ENCODE data around the gene P2RX6. TPM values are rescaled to one million over a fixed set of nuclear protein-coding genes. Genes with fewer than 3 reads are reported as not detected.
A peak's percentile ranks its signal among the peaks of the same experiment; 100 is the strongest.

P2RX6 gene
- total RNA-seq, 1 donor from 2014 or later, result 1.2 TPM

DNA sequence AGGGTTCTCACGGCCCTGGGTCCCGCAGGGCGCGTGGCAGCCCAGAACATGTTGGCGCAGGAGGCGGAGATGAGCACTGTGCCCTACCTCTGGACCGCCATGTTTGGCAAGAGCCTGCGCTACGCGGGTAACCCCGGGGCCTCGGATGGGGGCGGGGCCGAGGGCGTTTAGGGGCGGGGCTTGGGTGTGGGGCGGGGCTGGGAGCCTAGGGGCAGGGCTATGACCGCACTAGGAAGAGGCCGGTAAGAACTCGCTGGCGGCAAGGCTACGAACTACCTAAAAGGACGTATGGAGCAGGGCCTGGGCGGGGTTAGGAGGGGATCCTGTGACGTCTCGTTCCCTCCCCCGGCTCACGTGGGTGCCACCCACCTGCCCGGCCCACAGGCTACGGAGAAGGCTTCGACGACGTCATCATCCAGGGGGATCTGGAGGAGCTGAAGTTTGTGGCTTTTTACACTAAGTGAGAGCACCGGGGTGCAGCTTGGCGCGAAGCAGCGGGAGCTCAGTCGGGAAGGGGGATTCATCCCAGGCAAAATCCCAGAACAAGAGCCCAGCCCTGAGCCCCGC is 35.6 kb upstream of the P2RX6 start:
- DNase-seq (ENCODE audit: low spot score), result no peak

DNA sequence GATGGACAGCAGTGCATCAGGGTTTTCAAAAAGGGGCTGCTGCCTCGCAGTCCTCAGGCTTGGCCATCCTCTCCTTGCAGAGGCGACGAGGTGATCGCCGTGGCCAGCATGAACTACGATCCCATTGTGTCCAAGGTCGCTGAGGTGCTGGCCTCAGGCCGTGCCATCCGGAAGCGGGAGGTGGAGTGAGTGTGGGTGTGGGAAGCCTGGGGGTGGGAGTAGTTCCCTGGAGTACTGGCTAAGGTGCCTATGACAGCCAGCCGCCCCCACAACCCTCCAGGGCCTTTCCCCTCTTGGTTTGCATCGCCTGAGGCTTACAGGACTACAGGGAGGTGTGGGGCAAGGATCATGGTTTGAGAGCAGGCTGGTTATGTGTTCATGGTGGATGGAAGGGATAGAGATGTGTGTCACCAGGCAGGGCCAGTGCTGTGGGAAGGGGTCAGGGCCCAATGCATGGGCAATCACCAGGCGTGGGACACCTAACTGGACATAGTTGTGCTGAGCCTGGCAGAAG is 35.0 kb upstream of the P2RX6 start:
- no peak for DNase-seq (ENCODE audit: low spot score)

DNA sequence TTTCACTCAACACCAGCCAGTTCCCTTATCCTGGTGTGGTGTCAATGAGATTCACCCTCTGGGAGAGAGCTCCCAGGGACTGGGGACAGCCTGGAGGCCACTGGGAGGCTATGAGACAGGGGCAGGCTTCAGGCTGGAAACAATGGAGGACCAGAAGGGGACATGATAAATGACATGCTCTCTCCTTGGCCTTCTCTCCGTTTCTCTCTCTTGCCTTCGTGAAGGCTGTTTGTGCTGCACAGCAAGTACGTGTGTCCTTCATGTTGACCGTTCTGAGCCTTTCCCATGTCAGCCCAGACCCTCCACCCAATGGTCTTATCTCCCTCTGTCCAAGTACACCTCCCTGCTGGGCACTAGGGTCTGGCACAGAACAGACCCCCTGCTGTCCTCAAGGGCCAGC is 34.4 kb upstream of the P2RX6 start:
- DNase-seq (ENCODE audit: low spot score), result no peak

DNA sequence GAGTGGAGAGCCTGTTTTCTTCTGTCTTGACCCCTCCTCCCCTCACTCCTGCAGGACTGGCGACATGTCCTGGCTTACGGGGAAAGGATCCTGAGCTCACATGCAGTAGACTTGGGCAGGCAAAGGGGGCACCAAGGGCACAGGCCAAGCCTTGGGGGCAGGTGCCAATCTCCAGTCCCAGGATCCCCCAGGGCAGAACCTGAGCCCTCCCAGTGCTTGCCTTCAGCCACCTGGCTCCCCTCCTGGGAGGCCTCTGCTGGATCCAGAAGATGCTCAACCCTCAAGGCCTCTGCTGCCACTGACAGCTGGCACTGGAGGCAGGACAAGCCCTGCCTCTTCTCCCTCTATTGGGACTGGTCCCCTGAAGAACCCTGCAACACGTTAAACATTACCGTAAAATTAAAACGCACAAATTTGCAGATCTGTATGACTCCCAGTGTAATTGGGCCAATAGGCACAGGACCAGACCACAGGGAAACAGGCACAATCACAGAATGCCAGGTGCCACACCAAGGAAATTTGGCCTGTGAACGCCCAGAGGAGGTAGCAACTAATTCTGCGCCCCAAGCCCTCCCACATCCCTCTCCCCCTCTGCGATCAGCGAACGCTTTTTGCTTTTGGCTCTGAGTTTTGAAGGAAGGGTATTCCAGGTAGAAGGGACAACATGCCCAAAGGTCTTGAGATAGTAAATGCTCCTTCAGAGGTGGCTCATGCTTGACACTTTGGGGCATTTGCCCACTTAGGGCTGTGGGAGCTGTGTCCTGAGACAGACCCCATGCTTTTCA is 33.8 kb upstream of the P2RX6 start:
- DNase-seq (ENCODE audit: low spot score), result no peak

DNA sequence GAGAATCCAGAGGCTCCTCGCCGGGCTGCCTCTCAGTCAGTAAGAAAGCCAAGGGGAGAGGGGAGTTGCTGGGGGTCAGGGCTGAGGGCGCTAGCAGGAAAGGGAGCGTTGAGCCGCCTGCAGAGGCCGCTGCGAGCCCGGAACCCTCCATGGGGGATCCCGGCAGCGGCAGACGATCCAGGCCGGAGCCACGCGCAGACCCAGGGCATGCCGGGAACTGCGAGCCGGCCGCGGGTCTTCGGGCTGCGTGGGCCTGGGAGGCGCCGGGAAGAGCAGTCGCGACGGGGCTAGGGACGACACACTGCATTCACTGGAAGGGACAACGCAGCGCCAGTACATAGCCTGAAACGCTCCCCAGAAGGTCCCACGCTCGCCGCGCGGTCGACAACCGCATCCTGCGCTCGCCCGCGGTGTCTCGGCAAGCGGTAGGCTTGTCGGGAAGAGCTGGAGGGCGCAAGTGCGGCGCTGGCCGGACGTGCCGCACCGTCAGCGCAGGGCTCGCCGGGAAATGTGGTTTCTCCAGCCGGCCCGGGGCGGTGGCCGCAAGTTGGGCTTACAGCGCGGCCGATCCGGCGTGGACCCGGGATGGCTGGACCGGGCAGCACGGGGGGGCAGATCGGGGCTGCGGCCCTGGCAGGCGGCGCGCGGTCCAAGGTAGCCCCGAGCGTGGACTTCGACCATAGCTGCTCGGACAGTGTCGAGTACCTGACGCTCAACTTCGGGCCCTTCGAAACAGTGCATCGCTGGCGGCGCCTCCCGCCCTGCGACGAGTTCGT is 33.0 kb upstream of the P2RX6 start, which contains the start of gene LZTR1:
Gene LZTR1 (plus strand): TSS at position 511 of the 776 bp plus-strand sequence. CDS start 75 bp downstream, at position 586.
- DNase-seq (ENCODE audit: low spot score), result peak; percentile 95

DNA sequence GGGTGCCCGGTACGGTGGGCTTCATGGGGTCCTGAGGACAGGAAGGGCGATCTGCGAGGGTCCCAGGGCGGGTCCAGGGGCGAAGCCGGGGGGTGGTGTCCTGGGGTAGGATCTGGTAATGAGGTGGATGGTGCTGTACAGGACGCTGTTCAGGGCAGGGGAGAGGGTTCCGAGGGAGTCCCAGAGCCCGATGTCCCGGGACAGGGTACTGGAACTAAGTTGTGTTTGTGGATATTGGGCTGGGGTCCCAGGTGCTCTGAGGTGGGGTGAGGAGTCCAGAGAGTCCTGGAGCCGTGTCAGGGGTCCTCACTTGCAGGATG is 32.4 kb upstream of the P2RX6 start:
- DNase-seq (ENCODE audit: low spot score), result no peak

DNA sequence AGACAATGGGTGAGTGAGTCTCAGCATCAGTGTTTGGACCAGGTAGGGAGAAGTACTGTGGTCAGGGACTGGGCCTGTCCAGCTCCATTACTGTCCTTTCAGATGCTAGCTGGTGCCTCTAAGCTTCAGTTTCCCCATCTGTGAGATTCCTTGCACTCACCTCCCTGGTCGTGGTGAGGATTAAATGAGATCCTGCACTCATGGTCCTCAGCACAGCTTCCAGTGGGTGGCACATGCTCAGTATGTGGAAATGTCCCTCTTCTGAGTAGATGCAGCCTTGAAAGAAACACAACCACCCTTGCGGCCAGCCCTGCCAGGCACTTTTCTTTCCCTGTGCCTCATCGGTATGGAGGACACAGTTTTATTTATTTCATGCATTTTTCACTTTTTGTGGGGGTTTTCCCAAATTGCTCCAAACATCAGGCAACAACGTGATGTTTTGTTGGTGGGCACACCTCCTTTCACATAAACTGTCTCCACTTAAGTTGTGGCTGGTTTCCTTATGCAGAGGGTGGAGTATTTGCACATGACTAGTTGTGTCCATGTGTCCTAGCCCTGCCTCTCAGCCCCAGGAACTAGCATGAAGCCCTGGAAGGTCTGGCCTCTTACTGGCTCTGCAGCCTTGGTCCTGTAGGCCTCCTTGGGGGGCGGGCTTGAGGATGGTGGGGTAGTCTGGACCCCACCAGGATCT is 31.7 kb upstream of the P2RX6 start:
- no peak for DNase-seq (ENCODE audit: low spot score)

DNA sequence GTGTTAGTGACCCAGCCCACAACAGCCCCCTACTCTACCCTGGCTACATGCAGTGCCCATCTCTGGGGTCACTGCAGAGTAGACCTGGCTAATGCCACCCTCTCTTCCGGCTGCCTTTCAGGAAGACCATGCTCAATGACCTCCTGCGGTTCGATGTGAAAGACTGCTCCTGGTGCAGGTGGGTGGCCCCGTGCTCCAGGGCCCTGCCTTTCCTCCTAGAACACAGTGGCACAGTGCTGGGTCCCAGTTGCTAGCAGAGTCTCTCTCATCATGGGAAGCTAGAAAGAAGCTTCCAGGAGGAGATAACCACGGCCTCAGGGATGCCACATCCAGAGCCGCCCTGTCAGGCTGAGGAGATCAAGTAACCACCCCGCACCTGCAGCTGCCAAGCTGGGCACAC is 29.2 kb upstream of the P2RX6 start:
- no peak for DNase-seq (ENCODE audit: low spot score)

DNA sequence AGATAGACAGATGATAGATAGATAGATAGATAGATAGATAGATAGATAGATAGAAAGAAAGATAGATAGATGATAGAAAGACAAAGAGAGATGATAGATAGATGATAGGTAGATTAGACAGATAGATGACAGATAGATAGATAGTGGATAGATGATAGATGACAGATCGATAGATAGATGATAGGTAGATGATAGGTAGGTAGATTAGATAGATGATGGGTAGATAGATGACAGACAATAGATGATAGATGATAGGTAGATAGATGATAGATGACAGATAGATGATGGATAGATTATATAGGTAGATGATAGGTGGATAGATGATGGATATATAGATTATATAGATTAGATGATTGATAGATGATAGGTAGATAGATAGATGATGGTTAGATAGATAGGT is 28.6 kb upstream of the P2RX6 start:
- DNase-seq (ENCODE audit: low spot score), result no peak

DNA sequence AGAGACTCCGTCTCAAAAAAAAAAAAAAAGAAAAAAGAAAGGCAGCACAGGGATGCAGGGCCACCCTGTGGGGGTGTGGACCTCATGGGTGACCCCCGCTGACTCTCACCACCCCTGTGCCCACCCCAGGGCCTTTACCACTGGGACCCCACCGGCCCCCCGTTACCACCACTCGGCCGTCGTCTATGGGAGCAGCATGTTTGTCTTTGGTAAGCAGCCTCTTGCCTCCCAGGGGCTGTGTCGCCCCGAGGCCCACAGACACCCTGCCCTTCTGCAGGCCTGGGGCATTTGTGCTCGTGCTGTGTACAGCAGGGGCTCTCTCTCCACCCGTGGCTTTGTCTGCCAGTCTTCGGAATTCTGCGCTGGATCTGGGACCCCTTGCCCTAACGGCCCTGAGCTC is 27.6 kb upstream of the P2RX6 start:
- no peak for DNase-seq (ENCODE audit: low spot score)

DNA sequence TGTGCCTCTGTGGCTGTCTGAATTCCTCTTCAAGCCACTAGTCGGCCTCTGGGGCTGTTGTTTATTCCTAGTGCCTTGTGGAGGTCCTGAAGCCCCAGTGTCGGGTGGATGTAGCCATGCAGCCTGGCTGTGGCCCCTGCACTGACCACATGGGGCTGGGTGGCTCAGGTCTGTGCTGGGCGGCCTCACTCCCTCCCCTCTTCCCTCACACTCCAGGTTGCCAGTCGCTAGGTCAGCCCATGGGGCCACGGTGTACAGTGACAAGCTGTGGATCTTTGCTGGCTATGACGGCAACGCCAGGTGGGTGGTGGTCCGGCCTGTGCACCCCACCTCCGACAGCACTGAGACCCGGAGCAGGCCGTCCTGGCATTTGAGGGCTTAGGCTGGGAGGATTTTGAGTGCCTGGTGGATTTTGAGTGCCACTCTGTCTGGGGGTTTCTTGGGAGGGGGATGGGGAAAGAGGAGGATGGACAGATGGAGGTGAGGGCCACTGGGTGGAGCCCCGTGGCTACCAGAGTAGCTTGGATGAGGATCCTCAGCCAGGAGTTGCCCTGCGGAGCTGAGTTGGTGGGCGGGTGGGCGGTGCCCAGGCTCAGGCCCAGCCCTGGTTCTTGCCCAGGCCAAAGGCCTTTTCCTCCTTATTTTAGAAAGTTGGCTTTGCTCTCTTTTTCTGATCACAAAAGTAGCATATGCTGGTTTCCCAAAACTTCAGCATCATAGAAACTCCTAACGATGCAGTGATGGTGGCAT is 26.2 kb upstream of the P2RX6 start:
- no peak for DNase-seq (ENCODE audit: low spot score)

DNA sequence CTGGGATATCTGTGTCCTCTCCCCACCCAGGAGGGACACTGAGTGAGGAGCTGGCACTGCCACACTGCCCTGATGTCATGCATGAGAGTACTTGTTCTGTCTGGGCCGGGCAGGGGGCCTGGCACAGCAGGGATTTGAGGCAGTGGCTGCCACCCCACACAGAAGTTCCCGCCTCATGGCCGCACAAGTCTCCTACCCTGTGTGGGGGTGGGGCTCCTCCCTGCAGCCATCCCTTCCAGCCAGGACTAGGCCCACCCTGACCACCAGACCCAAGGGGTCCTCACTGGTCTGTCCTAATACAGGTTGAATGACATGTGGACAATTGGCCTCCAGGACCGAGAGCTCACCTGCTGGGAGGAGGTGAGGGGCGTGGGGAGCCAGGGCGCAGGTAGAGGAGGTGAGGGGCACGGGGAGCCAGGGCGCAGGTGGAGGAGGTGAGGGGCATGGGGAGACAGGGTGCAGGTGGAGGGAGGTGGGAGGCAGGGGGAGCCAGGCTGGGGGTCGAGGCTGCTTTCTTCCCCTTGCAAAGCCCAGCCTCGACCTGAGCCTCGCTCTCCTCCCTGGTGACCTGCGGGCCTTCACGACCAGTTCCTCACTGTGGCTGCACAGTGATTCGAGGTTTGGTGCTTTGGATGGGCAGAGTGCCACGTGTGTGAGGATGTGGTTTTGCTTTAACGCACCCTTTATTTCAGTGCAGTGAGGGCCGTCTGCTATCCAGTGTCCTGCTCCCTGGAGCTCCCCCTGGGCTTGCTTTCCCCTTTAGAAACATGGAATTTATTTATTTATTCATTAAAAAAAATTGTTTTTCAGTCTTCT is 25.4 kb upstream of the P2RX6 start:
- no peak for DNase-seq (ENCODE audit: low spot score)

DNA sequence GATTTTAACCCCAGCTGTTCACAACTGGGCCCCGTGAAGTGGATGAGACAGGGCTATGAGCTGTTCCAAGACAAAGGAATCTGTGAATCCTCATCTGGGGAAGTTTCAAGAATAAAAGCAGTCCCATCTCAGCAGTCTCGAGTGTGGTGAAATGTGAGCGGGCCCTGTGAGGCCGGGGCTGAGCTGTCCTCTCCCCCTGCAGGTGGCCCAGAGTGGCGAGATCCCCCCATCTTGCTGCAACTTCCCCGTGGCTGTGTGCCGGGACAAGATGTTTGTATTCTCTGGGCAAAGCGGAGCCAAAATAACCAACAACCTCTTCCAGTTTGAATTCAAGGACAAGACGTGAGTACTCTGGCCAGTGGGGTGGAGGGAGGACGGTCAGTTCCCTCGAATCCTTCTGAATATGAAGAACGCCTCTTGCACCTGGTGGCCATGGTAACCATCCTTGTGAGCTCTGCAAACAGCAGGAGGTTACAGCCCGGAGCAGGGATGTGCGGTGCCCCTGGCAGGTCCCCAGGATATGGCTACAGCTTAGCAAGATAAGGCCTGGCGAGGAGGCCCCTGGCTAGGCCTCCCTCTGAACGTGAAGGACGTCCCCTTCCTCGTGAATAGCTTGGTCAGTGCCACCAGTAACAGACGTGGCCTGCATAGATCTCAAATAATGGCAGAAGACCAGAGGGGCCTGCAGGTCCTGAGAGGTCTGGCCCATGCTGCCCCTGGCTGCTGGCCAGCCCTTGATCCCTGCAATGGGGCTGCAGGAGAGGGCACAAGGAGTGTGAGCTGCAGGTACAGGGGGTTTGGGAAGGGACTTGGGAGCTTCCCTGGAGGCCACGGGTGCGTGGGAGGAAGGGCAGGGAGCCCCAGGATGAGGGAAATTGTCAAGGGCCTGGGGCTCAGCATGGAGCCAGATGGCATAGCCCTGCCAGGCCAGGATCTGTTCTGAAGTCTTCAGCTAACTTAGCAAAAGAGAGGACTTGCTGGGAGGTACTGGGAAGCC is 24.5 kb upstream of the P2RX6 start:
- no peak for DNase-seq (ENCODE audit: low spot score)

DNA sequence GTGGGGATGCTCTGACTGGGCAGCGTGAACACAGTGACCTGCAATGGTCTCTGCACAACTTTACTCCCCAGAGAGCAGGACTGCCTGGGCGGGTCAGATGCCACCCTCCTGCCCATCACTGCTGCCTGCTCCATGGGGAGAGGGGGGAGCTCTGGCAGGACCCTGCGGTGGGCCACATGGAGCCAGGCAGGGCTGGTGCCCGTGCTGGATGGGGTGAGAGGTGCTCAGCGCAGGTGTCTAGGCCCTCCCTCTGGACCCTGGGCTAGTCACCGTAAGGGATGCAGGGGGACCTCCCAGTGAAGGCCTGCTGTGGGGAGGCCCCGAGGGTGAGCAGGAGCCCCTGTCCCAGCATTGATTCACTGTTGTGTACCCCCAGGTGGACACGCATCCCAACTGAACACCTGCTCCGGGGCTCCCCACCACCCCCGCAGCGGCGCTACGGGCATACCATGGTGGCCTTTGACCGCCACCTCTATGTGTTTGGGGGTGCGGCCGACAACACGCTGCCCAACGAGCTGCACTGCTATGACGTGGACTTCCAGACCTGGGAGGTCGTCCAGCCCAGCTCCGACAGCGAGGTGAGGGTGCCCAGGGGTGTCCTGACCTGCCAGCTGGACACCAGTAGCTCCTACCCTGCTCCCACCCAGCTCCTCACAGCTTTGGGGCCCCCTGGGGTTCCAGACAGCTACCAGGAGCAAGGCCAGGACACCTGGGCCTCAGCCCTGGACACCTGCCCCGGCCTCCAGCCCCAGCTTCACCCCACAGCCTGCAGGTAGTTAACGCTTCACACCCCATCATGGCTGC is 23.5 kb upstream of the P2RX6 start:
- DNase-seq (ENCODE audit: low spot score), result no peak

DNA sequence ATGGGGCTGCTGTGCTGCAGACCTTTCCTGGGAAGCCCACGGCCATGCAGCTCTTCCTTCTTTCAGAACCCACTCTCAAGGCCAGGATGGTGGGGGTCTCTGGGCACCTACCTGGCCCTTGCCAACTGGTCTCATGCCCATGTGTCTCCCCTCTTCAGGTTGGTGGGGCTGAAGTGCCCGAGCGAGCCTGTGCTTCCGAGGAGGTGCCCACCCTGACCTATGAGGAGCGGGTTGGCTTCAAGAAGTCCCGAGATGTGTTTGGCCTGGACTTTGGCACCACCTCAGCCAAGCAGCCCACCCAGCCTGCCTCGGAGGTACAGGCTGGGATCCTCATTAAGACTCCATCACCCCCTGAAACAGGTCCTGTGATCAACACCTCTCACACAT is 22.9 kb upstream of the P2RX6 start:
- DNase-seq (ENCODE audit: low spot score), result no peak

DNA sequence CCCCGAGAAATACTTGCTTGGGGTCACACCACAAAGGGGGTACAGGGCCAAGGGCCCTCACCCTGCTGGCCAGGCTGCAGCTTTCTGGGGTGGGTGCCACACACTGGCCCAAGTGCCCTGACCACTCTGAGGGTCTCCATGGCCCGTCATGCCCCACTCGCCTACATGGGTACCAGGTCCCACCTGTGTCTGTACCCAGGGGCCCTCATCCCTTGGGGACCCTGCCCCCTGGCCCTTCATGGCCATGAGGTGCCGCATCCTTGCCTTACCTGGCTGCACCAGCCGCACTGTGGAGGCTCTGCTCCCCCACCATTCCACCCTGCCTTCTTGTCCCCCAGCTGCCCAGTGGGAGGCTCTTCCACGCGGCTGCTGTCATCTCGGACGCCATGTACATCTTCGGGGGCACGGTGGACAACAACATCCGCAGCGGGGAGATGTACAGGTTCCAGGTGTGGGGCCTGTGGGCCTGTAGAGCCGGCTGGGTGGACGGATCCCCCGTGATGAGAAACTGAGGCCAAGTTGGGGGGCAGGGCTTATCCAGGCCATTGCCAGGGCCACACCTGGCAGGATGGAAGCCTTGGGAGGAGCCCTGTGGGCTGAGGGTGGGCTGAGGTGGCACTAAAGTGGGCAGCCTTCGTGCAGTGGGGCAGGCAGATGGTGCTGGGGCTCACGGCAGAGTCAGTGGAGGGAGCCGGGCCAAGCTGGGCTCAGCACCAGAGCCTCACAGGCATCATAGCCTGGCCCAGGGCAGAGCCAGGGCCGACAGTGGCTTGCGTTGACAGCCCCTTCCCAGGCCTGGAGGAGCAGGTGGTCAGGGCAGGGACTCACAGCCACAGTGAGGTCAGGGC is 22.3 kb upstream of the P2RX6 start:
- no peak for DNase-seq (ENCODE audit: low spot score)

Data from mesenteric fat pad (tissue), 1 donor.